Measurements from ENCODE around the gene FOXS1.
"Not testable (repeated sequence)": the region's sequence is repeated elsewhere in the genome, so short reads cannot be mapped to it uniquely, and the experiment has no call there.

FOXS1 gene

DNA sequence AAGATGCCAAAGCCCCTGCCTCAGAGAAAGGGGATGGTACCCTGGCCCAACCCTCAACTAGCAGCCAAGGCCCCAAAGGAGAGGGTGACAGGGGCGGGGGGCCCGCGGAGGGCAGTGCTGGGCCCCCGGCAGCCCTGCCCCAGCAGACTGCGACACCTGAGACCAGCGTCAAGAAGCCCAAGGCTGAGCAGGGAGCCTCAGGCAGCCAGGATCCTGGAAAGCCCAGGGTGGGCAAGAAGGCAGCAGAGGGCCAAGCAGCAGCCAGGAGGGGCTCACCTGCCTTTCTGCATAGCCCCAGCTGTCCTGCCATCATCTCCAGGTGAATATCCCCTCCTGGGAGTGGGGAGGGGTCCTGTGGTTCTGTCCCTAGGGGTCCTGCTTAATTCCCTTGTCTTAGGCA lies 25.2 kb downstream of the FOXS1 start:
- DNase-seq, result no peak

DNA sequence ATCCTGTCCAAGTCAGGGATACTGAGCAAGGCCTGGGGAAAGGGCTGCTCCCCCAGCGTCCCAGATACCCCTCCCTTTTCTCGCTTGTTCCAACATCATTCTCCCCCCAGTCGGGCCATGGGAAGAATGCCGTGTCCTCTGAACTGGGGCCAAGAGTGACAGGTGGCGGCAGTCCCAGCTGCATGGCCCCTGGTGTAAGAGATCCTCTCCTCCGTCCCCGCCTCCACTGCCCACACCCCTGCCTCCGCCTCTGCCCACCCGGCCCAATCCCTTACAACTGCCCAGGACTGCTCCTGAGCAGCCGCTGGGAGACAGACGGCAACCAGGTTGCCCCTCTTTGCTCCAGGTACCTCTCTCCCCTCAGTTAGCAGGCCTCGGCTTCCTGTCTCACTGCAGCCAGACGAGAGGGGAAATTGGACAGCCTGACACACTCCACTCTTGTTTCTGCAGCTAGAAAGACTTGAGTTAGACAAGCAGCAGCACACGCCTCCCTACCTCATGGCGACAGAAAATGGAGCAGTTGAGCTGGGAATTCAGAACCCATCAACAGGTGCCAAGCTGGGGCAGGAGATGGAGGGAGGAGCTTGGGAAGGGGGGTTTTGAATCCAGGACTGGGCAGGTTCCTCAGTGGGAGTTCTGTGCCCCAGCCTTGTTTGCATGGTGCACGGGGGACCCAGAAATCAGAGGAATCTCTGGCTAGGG lies 26.2 kb downstream of the FOXS1 start, which contains the start of gene MYLK2:
MYLK2 (plus strand) TSS at position 274 of the 702 bp plus-strand sequence; CDS start at position 499, 225 bp downstream.
- DNase-seq, result peak; percentile 66

DNA sequence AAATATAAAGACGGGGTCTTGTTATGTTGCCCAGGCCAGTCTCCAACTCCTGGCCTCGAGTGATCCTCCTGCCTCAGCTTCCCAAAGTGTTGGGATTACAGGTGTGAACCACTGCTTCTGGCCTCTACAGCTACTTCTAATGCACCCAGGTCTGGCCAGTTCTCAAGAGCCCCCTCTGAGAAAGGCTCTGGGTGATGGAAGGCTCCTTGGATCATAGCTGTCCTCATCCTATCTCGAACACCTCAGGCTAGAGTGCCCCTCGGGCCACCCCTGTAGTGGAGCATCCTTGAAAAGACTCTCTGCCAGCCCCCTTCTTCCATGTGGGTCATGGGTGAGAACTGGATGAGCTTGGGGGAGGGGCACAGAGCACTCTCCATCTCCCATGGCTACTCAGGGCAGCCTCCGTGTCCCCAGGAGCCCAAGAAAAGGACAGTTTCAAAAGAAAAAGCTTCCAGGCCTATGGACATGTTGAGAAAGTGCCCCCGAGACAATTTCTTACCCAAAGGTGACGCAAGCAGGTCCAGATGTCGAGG lies 27.0 kb downstream of the FOXS1 start:
- DNase-seq, result no peak

- DNase-seq, result no peak
These were observed 27.9 kb downstream of the FOXS1 start for GRCh38 chr20:31817461-31817860.

GRCh38 chr20:31816221-31816620 lies 29.2 kb downstream of the FOXS1 start:
- no peak for DNase-seq

GRCh38 chr20:31815408-31816188 lies 29.8 kb downstream of the FOXS1 start:
- peak; percentile 52 for DNase-seq

GRCh38 chr20:31814142-31814541 lies 31.3 kb downstream of the FOXS1 start:
- DNase-seq, result not testable (repeated sequence)

- no peak for DNase-seq
These were observed 31.8 kb downstream of the FOXS1 start for GRCh38 chr20:31813611-31814010.

GRCh38 chr20:31811796-31812728 lies 33.3 kb downstream of the FOXS1 start:
- no peak for DNase-seq

DNA sequence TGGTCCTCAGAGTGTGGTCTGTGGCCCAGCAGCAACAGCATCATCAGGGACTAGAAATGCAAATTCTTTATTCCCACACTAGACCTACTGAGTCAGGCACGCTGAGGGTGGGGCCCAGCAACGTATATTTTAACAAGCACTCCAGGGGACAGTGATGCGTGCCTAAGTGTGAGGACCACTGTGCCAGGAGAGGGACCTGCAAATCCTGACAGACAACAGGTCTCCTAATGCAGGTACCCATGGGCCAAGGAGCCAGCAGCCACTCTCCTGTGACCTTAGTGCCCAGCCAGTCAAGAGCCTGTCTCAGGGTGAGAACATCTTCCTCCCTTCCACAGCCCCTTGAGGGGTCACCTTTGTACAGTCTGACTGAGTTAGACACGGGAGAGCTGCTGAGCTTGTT lies 34.2 kb downstream of the FOXS1 start:
- no peak for DNase-seq

DNA sequence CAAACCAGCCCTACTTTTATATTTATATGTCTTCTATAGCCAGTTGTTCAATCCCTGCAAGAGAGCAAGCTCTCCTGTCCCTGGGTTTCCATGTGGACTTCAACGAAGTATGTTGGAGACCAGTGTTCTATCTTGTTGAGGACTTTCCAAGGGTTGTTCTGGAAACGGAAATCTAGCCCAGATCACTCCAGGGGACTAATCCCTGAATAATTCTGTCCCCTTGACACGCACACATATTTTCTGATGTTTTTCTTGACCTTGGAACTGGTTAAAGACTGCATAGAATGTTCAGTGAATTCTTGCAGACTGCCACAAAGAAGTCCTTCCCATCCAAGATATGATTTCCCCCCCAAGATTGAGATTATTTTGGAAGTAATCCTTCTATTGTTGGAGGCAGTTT lies 35.7 kb downstream of the FOXS1 start:
- no peak for DNase-seq

GRCh38 chr20:31808481-31808880 lies 36.9 kb downstream of the FOXS1 start:
- no peak for DNase-seq

DNA sequence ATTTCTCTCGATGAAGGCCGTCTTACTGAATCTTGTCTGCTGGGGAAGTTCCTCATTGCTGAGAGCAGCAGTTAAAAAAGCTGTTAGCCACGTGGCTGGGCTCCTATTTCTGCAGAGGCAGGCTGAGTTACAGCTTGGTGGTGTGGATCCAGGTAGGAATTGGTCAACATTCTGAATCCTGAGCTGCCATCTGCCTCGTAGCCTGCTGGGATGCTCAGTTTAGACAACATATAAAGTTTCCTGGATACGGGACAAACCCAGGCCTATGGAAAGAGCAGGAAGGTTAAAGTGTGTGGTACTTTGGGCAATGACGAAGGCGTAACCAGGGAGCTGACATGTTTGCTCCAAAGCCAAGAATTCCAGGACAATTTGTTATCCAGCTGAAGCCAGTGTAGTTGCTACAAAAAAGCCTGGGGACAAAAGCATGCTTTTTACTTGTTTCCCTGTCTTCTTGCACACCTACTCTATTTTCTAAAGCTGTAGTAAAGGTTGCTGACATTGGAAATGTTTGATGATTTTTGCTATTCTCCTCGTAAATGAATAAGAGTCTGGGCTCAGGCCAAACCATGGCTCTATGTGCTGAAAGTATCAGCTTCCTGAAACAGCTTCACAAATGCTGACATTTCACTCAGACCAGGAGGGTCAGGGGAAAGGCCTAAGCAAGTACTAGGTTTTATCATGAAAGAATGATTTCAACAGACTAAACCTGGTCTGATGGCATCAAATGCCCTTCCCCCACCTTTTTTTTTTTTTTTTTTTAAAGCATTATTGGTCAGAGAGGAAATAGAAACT lies 38.6 kb downstream of the FOXS1 start:
- DNase-seq, result no peak

DNA sequence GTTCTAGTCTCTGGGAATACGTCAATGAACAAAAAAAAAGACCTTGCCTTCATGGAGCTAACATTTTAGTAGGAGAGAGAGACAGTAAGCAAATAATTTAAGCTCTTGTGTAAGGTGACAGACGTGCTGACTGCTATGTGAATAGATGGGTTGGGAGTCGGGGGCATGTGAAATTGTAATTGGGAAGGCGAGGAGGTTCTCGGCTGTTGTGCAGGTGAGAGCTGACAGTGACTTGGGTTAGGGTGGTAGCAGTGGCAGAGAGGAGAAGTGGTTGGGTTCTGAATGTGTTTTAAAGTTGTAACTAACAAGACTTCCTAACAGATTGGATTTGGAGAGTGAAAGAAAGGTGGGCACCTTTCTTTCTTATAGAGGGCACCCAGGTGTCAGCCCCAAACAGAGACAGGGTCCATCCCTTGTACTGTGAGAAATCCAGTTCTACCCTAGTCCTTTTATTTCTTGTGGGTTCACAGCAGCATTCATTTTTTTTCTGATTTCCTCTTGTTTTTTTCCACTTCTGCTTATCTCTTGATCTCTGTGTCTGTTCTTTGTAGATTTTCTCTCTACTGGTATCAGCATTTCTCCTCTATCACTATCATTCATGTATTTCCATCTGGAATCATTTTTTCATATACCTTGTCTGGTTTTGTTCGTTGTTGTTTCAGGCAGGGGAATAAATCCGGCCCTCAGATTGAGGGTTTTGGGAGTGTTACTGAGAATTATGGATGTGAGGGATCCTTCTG lies 41.7 kb downstream of the FOXS1 start:
- DNase-seq, result no peak

GRCh38 chr20:31801508-31801907 lies 43.9 kb downstream of the FOXS1 start:
- DNase-seq, result no peak

DNA sequence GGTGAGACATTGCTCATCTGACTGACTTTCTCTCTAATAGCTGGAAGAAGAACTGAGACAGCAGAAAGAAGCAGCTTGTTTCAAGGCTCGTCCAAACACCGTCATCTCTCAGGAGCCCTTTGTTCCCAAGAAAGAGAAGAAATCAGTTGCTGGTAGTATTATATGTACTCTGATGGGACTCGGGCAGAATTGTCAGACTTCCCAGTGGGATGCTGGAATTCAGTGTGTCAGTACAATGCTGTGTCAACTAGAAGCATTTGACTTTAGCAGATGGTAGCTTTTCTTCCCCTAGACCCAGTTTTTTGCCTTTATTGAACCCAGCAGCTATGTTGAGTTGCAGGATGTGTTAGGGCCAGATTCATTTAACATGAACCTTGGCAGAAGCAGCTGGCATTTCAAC lies 48.0 kb downstream of the FOXS1 start:
- no peak for DNase-seq

All from NCI-H1092 (cell line).